Activated CD4-positive, alpha-beta T cell treated with anti-CD3 and anti-CD28 coated beads, Interleukin-2, amount 50 U/mL, for 16 hours (primary cell): Measurements from ENCODE around the gene AKR7A3.
A peak's percentile ranks its signal among the peaks of the same experiment; 100 is the strongest.

ENCODE experiments used
- DNase-seq: peaks from one replicate; pipeline ENCODE4 v3.0.0-alpha.2; 2020

The AKR7A3 gene

GRCh38 chr1:19251305-19252196 is 37.0 kb downstream of the AKR7A3 start, which contains the start of the genes EMC1 and MRTO4:
TSS of gene EMC1 (minus strand) at chr1:19251524. CDS start at chr1:19251509, 15 bp downstream.
TSS of gene MRTO4 (plus strand) at chr1:19251805. CDS start at chr1:19251836, 31 bp downstream.
- DNase-seq = peak; percentile 90

- DNase-seq = no peak
These were observed 37.8 kb downstream of the AKR7A3 start for GRCh38 chr1:19250629-19251304.

DNA sequence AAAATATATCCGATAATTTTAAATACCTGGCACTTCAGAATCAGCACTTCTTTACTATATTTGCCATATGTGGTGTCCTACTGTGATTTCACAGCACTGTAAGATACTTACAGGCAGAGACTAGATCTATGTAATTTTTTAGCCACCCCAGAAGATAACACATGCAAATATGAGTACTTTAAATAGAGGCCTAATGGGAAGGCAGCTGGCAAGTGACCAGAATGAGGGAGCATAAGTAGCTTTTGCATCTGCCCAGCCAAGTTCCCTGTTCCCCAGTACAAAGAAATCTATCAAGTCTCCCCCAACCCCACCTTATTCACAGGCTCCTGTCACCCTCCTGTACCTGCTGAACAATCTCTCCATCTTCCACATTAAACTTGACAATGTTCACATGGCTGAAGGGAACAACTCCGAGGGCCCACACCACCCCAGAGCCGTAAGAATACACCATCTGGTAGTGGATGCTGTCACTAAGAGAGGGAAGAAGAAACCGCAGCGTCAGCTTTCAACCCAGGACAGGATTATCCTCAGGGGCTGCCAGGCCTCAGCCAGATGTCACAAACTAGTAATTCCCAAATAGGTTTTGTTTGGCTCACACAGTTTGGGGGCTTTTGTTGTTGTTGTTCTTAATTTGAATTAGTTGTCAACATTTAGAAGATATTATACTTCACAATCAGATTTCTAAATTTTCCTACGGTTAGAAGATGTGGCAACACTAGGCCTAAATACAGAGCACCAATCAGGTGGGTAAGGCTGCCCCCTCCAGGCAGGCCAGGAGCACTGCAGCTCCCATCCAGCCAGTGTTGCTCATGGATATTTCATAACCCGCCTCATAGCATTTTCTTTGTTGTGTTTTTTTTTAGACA is 47.7 kb downstream of the AKR7A3 start:
- peak; percentile 72 for DNase-seq

- DNase-seq = no peak
These were observed 48.7 kb downstream of the AKR7A3 start for GRCh38 chr1:19239876-19240275.

- DNase-seq = no peak
These were observed 54.3 kb downstream of the AKR7A3 start for GRCh38 chr1:19234224-19234623.
